22Rv1 (cell line): ENCODE measurements around the gene ZNF239.
"Not testable (repeated sequence)": the region's sequence is repeated elsewhere in the genome, so short reads cannot be mapped to it uniquely, and the experiment has no call there.

Experiments
- H3K27ac ChIP-seq: fragments of 450-650 bp; 2 replicates; pipeline ENCODE4 v1.5.1; 2017
- ZFX ChIP-seq: fragments of 450-650 bp; IDR thresholded peaks from 2 replicates; pipeline ENCODE4 v1.6.1; 2017; ENCODE audit warnings: antibody characterized with exemption, borderline replicate concordance
- TF ChIP-seq, protein P1 (sequence below): fragments of 450-650 bp; IDR thresholded peaks from 2 replicates; pipeline ENCODE4 v1.5.1; 2017; ENCODE audit warnings: mild to moderate bottlenecking

ZNF239 gene

GRCh38 chr10:43574906-43575305 is 490 bp upstream of the ZNF239 start:
- TF ChIP-seq, protein P1, sequence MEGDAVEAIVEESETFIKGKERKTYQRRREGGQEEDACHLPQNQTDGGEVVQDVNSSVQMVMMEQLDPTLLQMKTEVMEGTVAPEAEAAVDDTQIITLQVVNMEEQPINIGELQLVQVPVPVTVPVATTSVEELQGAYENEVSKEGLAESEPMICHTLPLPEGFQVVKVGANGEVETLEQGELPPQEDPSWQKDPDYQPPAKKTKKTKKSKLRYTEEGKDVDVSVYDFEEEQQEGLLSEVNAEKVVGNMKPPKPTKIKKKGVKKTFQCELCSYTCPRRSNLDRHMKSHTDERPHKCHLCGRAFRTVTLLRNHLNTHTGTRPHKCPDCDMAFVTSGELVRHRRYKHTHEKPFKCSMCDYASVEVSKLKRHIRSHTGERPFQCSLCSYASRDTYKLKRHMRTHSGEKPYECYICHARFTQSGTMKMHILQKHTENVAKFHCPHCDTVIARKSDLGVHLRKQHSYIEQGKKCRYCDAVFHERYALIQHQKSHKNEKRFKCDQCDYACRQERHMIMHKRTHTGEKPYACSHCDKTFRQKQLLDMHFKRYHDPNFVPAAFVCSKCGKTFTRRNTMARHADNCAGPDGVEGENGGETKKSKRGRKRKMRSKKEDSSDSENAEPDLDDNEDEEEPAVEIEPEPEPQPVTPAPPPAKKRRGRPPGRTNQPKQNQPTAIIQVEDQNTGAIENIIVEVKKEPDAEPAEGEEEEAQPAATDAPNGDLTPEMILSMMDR: no peak
- no peak for TF ChIP-seq ZFX
- no peak overlapping the region for H3K27ac ChIP-seq

- TF ChIP-seq, protein P1: no peak
- TF ChIP-seq ZFX: no peak
- H3K27ac ChIP-seq: no peak overlapping the region
Measured at GRCh38 chr10:43573250-43574000, 991 bp downstream of the ZNF239 start.

DNA sequence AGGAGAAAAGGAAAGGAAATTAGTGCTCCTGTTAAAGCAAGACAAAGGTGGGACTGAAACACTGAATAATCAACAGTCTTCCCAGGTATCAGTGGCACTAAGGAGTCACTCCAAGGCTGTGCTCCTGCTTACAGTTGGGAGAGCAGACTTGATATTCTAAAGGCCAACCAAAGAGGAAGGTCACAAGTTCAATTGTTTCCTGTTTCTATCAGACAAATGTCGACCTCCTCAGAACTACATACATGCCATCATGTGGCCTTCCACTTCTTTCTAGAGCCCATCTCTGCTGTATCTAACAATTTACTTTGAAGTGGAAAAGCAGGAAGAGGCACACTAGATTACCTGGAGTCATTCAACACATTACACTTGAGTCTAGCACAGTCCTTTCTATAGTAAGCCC is 3.4 kb downstream of the ZNF239 start:
- no peak for TF ChIP-seq ZFX
- TF ChIP-seq, protein P1: no peak
- no peak overlapping the region for H3K27ac ChIP-seq

- no peak overlapping the region for H3K27ac ChIP-seq
- TF ChIP-seq, protein P1: no peak
- no peak for TF ChIP-seq ZFX
Measured at GRCh38 chr10:43569681-43570080, 4.7 kb downstream of the ZNF239 start.

DNA sequence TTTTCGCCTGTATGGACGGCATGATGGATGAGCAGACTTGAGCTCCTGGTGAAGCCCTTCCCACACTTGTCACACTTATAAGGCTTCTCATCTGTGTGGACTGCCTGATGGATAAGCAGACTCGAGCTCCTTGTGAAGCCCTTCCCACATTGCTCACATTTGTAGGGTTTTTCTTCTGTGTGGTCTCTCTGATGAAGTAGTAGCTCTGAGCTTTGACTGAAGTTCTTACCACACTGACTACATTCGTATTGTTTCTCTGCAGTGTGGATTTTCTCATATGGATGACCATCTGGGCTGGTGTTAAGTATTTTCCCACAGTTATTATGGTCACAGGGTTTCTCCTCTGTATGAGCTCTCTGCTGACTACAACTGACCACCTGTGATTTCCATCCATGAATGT is 17.2 kb downstream of the ZNF239 start:
- TF ChIP-seq ZFX: no peak
- TF ChIP-seq, protein P1: no peak
- no peak overlapping the region for H3K27ac ChIP-seq

GRCh38 chr10:43543746-43544145 is 30.7 kb downstream of the ZNF239 start:
- not testable (repeated sequence) for H3K27ac ChIP-seq

DNA sequence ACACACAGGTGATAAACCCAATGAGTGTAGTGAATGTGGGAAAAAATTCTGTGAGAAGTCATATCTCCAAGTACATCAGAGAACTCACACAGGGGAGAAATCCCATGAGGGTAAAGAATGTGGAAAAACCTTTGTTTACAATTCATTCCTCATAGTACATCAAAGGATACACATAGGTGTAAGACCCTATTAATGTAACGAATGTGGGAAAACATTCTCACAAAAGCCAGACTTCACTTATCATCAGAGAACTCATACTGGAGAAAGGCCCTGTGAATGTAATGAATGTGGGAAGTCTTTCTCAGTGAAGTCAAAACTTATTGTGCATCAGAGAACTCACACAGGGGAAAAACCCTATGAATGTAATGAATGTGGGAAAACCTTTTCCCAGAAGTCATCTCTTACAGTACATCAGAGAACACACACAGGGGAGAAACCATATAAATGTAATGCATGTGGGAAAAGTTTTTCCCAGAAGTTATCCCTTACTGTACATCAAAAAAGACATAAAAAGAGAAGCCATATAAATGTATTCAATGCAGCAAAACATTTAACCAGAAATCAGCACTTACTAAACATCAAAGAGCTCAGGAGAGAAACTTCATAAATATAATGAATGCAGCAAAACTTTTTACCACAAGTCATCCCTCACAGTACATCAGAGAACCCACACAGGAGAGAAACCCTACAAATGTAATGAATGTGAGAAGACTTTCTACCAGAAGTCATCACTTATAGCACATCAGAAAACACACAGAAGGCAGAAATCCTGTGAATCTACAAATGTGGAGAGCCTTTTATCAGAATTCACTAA is 49.8 kb downstream of the ZNF239 start:
- no peak overlapping the region for H3K27ac ChIP-seq
- TF ChIP-seq ZFX: no peak
- TF ChIP-seq, protein P1: no peak
